Measurements from ENCODE around the gene GMDS. TPM values are rescaled to one million over a fixed set of nuclear protein-coding genes. Genes with fewer than 3 reads are reported as not detected.

GMDS gene
- total RNA-seq, 1 experiment from 2014 or later, result 23.6 TPM

DNA sequence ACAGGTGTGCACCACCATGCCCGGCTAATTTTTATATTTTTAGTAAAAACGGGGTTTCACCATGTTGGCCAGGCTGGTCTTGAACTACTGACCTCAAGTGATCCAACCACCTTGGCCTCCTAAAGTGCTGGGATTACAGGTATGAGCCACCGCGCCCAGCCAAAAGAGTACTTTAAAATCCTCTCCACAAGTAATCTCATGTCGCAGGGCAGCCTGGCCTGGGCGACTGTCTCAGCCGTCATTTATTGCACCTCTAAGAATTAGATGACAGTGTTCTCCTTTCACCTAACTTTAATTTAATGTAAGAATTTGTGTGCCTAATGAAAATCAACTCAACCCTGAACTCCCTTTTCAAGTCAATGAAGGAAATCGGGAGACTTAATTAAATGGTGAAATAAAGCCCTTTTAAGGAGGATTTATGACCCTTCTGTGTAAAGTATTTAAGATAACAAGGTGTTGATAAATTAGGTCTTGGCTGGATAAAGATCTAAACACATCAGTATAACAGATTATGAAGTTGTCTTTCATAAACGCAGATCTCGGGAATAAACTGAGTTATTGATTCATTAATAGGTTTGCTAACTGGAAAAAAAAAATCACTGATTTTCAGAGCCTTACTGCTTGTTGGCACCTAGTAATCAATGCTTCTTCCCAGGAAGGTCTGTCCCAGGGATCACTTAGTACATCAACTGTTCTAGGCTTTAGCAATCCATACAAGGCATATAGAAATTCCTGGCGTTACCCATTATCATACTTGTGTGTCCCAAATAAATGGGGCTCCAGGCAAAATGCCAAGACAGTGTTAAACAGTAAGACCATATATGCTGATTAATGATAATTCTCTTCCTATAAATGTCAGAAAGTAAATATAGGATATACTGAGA lies 209.3 kb downstream of the GMDS start:
- DNase-seq (ENCODE audit: low spot score), result no peak

DNA sequence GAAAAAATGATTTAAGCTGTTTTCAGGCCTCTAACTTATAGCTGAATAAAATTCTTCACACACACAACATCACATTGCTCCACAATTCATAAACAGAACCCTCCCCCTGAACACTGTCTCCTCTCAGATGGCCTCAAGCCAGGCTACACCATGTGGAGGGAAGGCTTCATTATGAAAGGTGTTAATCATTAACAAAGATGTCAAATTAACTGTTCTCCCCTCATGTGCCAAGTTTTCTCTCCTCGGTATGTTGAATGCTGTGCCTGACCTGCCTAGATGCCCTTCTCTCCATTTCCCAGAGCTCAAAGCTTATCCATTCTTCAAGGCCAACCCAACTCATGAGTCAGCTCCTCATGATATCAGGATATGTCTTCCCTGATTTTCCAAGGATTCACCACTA lies 210.4 kb downstream of the GMDS start:
- DNase-seq (ENCODE audit: low spot score), result no peak

DNA sequence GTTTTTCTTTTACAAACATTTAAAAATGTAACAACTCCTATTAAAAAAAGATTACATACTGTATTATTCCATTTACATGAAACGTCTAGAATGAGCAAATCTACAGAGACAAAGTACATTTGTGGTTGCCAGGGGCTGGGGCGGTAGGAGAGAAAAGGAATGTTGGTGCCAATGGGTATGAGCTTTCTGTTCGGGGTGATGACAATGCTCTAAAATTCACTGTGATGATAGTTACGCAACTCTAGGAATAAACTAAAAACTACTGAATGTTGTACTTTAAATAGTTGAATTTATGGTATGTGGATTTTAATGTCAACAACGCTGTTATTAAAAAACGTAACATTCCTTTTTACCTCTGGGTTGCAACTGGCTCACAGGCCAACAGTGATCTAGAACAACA lies 211.1 kb downstream of the GMDS start:
- no peak for DNase-seq (ENCODE audit: low spot score)

DNA sequence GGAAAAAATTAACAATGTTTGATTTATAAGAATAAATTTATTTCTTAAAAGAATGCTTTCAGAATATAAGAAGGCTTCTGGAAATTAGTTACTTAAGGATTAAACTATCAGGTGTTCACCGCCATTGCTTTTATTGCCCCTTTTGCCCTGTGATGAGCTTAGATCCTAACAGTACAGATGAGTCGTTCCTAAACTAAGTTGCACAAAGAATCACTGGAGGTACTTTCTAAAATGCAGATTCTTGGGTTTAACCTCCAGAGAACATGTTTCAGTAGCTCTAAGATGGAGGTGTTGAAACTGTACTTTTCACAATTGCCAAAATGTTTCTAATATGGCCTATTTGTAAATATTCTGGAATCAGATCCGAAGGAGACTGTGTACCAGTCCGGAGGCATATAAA lies 211.9 kb downstream of the GMDS start:
- no peak for DNase-seq (ENCODE audit: low spot score)

GRCh38 chr6:2030682-2031244 lies 214.6 kb downstream of the GMDS start:
- DNase-seq (ENCODE audit: low spot score), result no peak

DNA sequence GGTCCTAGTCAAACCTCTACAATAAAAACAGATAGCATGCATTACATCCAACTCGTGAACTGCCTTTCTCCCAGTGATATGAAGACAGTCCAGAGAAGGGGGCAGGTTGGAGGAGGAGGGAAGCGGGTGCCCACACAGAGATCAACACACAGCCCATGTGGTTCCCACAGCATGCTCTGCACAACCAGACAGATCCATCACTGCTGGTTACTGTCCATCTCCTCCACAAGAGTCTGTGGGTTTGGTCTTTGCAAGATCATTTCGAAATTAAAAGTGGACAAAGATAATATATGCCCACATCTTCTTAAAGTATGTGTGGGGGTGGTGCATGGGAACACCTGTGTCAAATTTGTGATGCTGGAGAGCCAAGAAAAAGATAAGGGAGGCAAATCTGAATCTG lies 215.5 kb downstream of the GMDS start:
- no peak for DNase-seq (ENCODE audit: low spot score)

DNA sequence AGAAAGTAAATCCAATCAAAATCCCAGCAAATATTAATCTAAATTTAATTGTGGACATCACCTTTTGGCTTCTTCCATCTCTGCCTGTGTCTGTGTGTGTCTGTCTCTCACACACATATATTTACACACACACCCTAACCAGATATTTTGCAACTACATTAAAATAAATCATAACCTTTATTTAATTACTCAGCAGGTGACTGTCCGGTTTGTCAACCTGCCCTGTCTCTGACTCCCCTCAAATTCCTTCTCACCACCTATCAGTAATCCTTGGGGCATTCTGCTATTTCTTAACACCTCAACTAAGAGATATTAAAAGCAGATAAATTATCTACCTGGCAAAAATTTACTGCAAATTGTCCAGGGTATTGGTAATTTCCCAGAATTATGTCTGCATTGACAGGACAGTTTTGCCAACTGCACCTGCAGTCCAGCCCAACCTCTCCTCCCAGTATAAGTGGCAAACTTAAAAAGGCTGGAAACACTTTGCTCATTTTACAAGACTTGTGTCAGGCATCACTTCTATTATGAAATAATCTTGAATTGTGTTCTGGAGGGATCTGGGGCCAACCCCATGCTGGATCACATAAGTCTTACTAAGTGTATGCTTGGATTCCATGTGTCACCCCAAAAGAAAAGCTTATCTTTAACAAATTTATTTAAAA lies 216.1 kb downstream of the GMDS start:
- no peak for DNase-seq (ENCODE audit: low spot score)

DNA sequence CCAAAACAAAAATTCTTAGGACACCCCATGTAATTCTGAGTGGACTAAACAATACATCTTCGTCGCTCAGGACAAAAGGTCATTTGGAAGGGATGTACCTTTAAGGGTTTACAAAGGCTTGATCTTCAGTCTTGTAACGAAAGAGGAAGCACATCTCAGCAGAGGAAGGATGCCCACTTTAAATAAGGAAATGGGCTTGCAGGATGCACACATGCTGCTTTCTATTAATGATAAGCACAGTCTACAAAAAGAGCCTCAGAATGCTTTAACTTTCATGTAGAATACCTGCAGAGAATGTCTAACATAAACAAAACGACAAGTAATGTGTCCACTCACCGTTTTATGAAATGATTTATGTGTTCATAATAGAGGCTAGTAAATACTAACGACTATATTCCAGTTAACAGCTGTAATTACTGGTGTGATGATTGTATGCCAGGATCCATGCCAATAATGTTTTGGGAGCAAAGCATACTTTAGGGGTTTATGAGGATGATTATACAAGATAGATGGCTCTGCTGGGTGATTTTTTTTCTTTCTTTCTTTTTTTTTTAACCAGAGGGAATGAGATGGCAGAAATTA lies 216.9 kb downstream of the GMDS start:
- DNase-seq (ENCODE audit: low spot score), result no peak

DNA sequence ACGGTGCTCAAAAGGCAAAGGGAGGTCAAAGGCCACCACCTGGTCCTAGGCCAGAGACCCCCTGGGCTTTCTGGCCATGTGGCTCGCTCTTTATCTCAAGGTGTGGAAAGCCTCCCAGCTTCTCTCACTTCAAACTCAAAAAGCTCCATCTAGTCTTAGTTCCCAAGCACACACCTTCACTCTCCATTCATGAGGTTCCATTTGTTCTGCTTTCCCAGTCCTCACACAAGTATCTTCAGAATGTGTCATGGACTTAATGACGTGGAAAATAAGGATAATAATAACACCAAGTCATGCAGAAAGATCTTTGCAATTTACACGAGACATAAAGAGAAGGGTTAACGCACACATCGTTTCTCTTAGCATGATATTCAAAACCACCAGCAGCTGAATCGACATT lies 219.3 kb downstream of the GMDS start:
- DNase-seq (ENCODE audit: low spot score), result no peak

GRCh38 chr6:2021713-2022125 lies 223.7 kb downstream of the GMDS start:
- peak; percentile 68 for DNase-seq (ENCODE audit: low spot score)

- DNase-seq (ENCODE audit: low spot score), result peak; percentile 24
These were observed 224.5 kb downstream of the GMDS start for GRCh38 chr6:2020909-2021308.

DNA sequence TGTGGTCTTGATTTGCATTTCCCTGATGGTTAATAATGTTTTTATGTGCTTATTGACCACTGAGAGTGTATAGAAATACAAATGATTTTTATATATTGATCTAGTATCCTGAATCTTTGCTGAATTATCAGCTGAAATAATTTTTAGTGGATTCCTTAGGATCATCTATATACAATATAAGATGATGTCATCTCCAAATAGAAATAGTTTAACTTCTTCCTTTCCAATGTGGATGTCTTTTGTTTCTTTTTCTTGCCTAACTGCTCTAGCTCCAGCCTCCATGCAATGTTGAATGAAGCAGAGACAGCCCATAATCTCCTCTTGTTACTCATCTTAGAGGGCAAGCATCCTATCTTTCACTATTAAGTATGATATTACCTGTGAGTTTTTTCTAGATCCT lies 226.4 kb downstream of the GMDS start:
- no peak for DNase-seq (ENCODE audit: low spot score)

- DNase-seq (ENCODE audit: low spot score), result no peak
These were observed 229.4 kb downstream of the GMDS start for GRCh38 chr6:2016040-2016439.

- no peak for DNase-seq (ENCODE audit: low spot score)
These were observed 236.9 kb downstream of the GMDS start for GRCh38 chr6:2008383-2008976.

GRCh38 chr6:2007165-2007564 lies 238.2 kb downstream of the GMDS start:
- DNase-seq (ENCODE audit: low spot score), result no peak

DNA sequence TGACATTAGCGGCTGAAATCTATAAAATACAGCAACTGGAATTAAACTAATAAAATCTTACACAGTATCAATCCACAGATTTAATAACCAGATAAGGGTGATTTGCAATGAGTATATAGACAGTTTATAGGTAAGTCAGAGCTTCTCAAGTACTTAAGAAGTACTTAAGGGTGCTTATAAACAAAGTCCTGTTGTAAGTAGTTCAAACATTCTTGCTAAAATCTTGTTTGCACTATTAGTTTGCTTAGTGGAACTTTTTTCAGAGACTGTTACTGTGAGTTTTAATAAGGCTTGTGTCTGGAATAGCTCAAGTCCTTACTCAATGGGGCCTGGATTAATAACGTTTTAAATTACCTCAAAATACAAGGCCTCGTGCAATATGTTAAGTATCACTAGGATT lies 240.5 kb downstream of the GMDS start:
- no peak for DNase-seq (ENCODE audit: low spot score)

DNA sequence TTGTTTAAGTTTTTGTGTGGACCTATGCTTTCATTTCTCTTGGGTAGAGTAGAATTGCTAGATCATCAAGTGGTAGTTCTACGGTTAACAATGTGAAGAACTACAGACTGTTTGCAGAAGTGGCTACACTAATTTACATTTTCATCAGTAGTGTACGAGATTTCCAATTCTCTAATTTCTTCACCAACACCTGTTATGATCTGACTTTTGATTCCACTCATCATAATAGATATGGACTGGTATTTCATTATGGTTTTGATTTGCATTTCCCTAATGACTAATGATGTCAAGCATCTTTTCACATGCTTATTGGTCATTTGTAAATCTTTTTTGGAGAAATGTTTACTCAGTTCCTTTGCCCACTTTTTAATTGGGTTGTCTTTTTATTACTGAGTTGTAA lies 244.4 kb downstream of the GMDS start:
- DNase-seq (ENCODE audit: low spot score), result no peak

- no peak for DNase-seq (ENCODE audit: low spot score)
These were observed 247.7 kb downstream of the GMDS start for GRCh38 chr6:1997702-1998101.

DNA sequence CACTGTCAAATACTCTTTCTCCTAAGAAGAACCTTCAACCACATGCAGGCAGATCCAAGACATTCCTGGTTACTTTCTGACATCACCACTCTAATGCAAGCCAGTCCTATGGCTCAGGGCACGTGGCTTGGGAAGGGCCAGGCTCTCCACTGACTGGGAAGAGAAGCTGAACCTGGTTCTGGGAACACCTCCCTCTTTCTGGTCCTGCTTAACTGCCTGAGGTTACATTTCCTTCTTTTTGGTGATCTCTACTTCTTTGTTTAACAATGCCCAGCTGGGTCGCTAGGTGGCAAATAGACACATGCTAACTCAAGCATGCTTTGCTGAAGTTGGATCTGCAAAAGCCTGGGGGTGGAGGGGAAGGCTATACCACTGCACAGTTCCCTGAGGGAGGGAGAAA lies 249.8 kb downstream of the GMDS start:
- DNase-seq (ENCODE audit: low spot score), result no peak

DNA sequence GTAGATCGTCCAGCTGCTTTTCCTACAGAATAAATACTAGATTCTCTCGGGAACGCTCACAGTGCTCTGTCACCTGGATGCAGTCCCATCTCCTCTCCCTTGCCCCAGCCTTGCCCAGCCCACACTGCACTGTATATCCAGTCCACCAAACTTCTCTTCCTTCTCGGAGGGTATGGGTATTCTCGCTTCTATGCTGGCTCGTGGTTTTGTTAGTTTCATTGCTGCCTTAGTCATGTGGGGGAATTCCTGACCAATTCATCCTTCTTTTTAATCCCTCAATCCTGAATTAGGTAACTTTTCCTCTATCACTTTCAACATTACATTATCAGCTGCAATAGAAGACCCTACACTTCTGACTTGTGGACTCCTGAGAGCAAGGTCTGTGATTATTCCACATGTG lies 252.4 kb downstream of the GMDS start:
- DNase-seq (ENCODE audit: low spot score), result no peak

DNA sequence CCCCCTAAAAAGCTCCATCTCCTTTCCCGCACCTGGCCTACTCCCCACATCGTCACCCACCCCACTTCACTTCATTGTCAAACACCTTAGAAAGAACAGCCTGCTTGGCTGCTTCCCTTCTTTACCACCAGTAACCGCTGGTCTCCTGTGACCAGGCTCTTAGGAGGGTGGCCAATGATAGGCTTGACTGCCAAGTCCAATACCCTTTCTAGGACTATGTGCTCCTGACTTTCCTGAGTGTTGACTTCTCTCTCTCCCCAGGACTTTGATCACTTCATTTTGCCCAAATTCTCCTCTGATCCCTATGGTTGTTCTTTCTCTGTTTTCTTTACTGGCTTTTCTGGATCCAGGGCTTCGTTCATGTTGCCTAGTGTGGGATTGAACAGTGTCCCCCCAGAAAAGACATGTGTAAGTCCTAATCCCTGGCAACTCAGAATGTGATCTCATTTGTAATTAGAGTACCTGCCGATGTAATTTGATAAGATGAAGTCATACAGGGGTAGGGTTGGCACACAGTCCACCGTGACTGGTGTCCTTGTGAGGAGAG lies 254.0 kb downstream of the GMDS start:
- no peak for DNase-seq (ENCODE audit: low spot score)

DNA sequence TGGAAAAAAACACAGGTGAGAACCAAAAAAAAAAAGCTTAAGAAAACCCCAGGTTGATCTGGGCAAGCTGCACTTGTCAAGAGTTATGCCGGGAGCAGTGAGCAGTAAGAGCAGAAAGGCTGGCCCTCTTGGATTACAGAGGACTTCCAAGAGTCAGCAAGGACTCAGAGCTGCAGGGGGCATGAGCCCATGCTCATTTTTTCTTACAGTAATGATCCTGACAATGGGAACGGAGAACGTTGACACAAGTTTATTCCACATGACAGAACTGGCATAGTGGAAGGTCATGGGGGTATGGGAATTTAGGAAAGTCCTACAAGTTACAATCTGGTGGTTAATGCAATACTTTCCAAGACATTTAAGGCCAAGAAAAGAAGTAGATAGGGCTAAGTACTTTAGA lies 256.6 kb downstream of the GMDS start:
- no peak for DNase-seq (ENCODE audit: low spot score)
